ENCODE measurements around the gene CXADR. TPM values are rescaled to one million over a fixed set of nuclear protein-coding genes. Genes with fewer than 3 reads are reported as not detected.
A peak's percentile ranks its signal among the peaks of the same experiment; 100 is the strongest.

Gene CXADR
- total RNA-seq, 1 experiment from 2014 or later, result 119 TPM

DNA sequence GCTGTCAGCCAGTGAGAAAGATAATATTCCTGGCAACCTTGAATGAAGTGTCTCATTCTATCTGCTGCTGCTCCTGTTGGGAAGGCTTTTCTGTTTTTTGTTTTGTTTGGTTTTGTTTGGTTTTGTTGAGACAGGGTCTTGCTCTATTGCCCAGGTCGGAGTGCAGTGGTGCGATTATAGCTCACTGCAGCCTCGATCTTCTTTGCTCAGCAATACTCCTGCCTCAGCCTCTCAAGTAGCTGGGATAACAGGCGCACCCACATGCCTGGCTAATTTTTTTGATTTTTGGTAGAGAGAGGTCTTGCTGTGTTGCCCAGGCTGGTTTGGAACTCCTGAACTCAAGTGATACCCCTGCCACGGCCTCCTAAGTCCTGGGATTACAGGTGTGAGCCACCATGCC lies 62.2 kb downstream of the CXADR start:
- Mint-ChIP-seq H3K27ac (no peak overlapping the region), H3K36me3 (peaks cover 4% of the 10 kb centered on the region), H3K27me3 (ENCODE audit: low read depth) (no peaks in the 10 kb centered on the region), H3K9me3 (no peaks in the 10 kb centered on the region), H3K4me1 (peaks cover 2% of the 10 kb centered on the region; the same call in 1 of the 2 replicates), H3K4me3 (no peak overlapping the region)
- ChIA-PET POLR2A (no interaction called here), CTCF (no interaction called here)
- DNase-seq (ENCODE audit: low spot score), result no peak
- no peak for ATAC-seq
- TF ChIP-seq ZNF121 (CRISPR knock-in tag; IDR thresholded peaks at IDR 0.05) (peak; percentile 79), SMAD4 (CRISPR knock-in tag; IDR thresholded peaks at IDR 0.05) (no peak)
- TF ChIP-seq, protein P1, sequence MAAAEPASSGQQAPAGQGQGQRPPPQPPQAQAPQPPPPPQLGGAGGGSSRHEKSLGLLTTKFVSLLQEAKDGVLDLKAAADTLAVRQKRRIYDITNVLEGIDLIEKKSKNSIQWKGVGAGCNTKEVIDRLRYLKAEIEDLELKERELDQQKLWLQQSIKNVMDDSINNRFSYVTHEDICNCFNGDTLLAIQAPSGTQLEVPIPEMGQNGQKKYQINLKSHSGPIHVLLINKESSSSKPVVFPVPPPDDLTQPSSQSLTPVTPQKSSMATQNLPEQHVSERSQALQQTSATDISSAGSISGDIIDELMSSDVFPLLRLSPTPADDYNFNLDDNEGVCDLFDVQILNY (CRISPR knock-in tag; IDR thresholded peaks at IDR 0.05), result no peak

- Mint-ChIP-seq H3K9me3 (no peaks in the 10 kb centered on the region), H3K27ac (no peak overlapping the region), H3K4me3 (no peak overlapping the region), H3K27me3 (ENCODE audit: low read depth) (no peaks in the 10 kb centered on the region), H3K36me3 (peaks cover 4% of the 10 kb centered on the region), H3K4me1 (no peaks in the 10 kb centered on the region)
- no peak for DNase-seq (ENCODE audit: low spot score)
- TF ChIP-seq, protein P2, sequence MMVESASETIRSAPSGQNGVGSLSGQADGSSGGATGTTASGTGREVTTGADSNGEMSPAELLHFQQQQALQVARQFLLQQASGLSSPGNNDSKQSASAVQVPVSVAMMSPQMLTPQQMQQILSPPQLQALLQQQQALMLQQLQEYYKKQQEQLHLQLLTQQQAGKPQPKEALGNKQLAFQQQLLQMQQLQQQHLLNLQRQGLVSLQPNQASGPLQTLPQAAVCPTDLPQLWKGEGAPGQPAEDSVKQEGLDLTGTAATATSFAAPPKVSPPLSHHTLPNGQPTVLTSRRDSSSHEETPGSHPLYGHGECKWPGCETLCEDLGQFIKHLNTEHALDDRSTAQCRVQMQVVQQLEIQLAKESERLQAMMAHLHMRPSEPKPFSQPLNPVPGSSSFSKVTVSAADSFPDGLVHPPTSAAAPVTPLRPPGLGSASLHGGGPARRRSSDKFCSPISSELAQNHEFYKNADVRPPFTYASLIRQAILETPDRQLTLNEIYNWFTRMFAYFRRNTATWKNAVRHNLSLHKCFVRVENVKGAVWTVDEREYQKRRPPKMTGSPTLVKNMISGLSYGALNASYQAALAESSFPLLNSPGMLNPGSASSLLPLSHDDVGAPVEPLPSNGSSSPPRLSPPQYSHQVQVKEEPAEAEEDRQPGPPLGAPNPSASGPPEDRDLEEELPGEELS (CRISPR knock-in tag; IDR thresholded peaks at IDR 0.05), result no peak
- TF ChIP-seq GABPB1 (CRISPR knock-in tag; IDR thresholded peaks at IDR 0.05), result no peak
- TF ChIP-seq ZNF281 (CRISPR knock-in tag; IDR thresholded peaks at IDR 0.05), result no peak
- no peak for TF ChIP-seq ZNF317 (CRISPR knock-in tag; IDR thresholded peaks at IDR 0.05; ENCODE audit: borderline replicate concordance, low read depth)
- no peak for TF ChIP-seq GTF2I (CRISPR knock-in tag; conservative IDR thresholded peaks at IDR 0.05)
- ChIA-PET CTCF (interaction anchor here (0.7 kb wide), 2 partner anchors 9 to 1135 kb away, joined by 3 read pairs; no protein-coding TSS in a partner anchor), POLR2A (no interaction called here)
- no peak for ATAC-seq
Observed at GRCh38 chr21:17576080-17576835, 63.4 kb downstream of the CXADR start.

GRCh38 chr21:17577701-17578100 lies 64.9 kb downstream of the CXADR start:
- POLR2A ChIA-PET, result no interaction called here
- Mint-ChIP-seq H3K9me3 (no peaks in the 10 kb centered on the region), H3K4me1 (peaks cover 6% of the 10 kb centered on the region), H3K27me3 (ENCODE audit: low read depth) (no peaks in the 10 kb centered on the region), H3K36me3 (peaks cover 6% of the 10 kb centered on the region), H3K27ac (no peak overlapping the region), H3K4me3 (no peak overlapping the region)
- CTCF ChIA-PET, result no interaction called here
- DNase-seq (ENCODE audit: low spot score), result no peak
- ATAC-seq, result no peak
- TF ChIP-seq, protein P3, sequence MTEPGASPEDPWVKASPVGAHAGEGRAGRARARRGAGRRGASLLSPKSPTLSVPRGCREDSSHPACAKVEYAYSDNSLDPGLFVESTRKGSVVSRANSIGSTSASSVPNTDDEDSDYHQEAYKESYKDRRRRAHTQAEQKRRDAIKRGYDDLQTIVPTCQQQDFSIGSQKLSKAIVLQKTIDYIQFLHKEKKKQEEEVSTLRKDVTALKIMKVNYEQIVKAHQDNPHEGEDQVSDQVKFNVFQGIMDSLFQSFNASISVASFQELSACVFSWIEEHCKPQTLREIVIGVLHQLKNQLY (CRISPR knock-in tag; IDR thresholded peaks at IDR 0.05), result no peak
- TF ChIP-seq, protein P4, sequence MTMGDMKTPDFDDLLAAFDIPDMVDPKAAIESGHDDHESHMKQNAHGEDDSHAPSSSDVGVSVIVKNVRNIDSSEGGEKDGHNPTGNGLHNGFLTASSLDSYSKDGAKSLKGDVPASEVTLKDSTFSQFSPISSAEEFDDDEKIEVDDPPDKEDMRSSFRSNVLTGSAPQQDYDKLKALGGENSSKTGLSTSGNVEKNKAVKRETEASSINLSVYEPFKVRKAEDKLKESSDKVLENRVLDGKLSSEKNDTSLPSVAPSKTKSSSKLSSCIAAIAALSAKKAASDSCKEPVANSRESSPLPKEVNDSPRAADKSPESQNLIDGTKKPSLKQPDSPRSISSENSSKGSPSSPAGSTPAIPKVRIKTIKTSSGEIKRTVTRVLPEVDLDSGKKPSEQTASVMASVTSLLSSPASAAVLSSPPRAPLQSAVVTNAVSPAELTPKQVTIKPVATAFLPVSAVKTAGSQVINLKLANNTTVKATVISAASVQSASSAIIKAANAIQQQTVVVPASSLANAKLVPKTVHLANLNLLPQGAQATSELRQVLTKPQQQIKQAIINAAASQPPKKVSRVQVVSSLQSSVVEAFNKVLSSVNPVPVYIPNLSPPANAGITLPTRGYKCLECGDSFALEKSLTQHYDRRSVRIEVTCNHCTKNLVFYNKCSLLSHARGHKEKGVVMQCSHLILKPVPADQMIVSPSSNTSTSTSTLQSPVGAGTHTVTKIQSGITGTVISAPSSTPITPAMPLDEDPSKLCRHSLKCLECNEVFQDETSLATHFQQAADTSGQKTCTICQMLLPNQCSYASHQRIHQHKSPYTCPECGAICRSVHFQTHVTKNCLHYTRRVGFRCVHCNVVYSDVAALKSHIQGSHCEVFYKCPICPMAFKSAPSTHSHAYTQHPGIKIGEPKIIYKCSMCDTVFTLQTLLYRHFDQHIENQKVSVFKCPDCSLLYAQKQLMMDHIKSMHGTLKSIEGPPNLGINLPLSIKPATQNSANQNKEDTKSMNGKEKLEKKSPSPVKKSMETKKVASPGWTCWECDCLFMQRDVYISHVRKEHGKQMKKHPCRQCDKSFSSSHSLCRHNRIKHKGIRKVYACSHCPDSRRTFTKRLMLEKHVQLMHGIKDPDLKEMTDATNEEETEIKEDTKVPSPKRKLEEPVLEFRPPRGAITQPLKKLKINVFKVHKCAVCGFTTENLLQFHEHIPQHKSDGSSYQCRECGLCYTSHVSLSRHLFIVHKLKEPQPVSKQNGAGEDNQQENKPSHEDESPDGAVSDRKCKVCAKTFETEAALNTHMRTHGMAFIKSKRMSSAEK (CRISPR knock-in tag; IDR thresholded peaks at IDR 0.05; ENCODE audit: borderline replicate concordance), result no peak
- TF ChIP-seq TEAD4 (CRISPR knock-in tag; IDR thresholded peaks at IDR 0.05) (no peak), ELF4 (CRISPR knock-in tag; IDR thresholded peaks at IDR 0.05; ENCODE audit: low read depth) (no peak), ZNF671 (CRISPR knock-in tag; IDR thresholded peaks at IDR 0.05) (no peak), FOXP1 (CRISPR knock-in tag; IDR thresholded peaks at IDR 0.05; ENCODE audit: borderline replicate concordance) (no peak), ZNF138 (CRISPR knock-in tag; conservative IDR thresholded peaks at IDR 0.05) (no peak)
- TF ChIP-seq, protein P5, sequence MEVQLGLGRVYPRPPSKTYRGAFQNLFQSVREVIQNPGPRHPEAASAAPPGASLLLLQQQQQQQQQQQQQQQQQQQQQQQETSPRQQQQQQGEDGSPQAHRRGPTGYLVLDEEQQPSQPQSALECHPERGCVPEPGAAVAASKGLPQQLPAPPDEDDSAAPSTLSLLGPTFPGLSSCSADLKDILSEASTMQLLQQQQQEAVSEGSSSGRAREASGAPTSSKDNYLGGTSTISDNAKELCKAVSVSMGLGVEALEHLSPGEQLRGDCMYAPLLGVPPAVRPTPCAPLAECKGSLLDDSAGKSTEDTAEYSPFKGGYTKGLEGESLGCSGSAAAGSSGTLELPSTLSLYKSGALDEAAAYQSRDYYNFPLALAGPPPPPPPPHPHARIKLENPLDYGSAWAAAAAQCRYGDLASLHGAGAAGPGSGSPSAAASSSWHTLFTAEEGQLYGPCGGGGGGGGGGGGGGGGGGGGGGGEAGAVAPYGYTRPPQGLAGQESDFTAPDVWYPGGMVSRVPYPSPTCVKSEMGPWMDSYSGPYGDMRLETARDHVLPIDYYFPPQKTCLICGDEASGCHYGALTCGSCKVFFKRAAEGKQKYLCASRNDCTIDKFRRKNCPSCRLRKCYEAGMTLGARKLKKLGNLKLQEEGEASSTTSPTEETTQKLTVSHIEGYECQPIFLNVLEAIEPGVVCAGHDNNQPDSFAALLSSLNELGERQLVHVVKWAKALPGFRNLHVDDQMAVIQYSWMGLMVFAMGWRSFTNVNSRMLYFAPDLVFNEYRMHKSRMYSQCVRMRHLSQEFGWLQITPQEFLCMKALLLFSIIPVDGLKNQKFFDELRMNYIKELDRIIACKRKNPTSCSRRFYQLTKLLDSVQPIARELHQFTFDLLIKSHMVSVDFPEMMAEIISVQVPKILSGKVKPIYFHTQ (CRISPR knock-in tag; IDR thresholded peaks at IDR 0.05), result no peak

Data from WTC11 (cell line).